HEK293 (cell line): Measurements from ENCODE around the gene SOX6.

Experiments
- BCL11A ChIP-seq: fragments of 450-650 bp; formaldehyde crosslinking; IDR thresholded peaks from 2 replicates; pipeline ENCODE4 v1.5.1; 2016; ENCODE audit warnings: low read depth, missing biosample characterization, missing genetic modification characterization
- SP3 ChIP-seq: fragments of 450-650 bp; formaldehyde crosslinking; IDR thresholded peaks from 2 replicates; pipeline ENCODE4 v1.5.1; 2016; ENCODE audit warnings: missing biosample characterization, missing genetic modification characterization
- ZBTB7A ChIP-seq: fragments of 450-650 bp; formaldehyde crosslinking; IDR thresholded peaks from 2 replicates; pipeline ENCODE4 v1.5.1; 2016; ENCODE audit warnings: low read depth, missing biosample characterization, missing genetic modification characterization
- ZFP37 ChIP-seq: fragments of 450-650 bp; formaldehyde crosslinking; IDR thresholded peaks from 2 replicates; pipeline ENCODE4 v1.5.1; 2016; ENCODE audit warnings: missing biosample characterization, missing genetic modification characterization
- ZNF391 ChIP-seq: fragments of 450-650 bp; formaldehyde crosslinking; IDR thresholded peaks from 2 replicates; pipeline ENCODE4 v1.5.1; 2016; ENCODE audit warnings: low read depth, missing biosample characterization, missing genetic modification characterization, borderline replicate concordance

- no peak for TF ChIP-seq SP3
- TF ChIP-seq BCL11A (tag by site-specific recombination) = no peak
- TF ChIP-seq ZBTB7A (tag by site-specific recombination) = no peak
- TF ChIP-seq ZFP37 (tag by site-specific recombination) = no peak
- no peak for TF ChIP-seq ZNF391 (tag by site-specific recombination)
Observed at GRCh38 chr11:16158426-16158994, 197.8 kb downstream of the SOX6 start.
